HL-60 (cell line): ENCODE results near the gene PPP1R12C.

ENCODE experiments used
- CTCF ChIP-seq: IDR thresholded peaks from one replicate; pipeline ENCODE4 v1.5.1; 2011; ENCODE audit warnings: low read length, control low read depth, inconsistent platforms; ENCODE audit not compliant: insufficient read depth
- POLR2AphosphoS5 ChIP-seq: IDR thresholded peaks from 2 replicates; pipeline ENCODE4 v1.6.1; 2012; ENCODE audit warnings: low read depth
- REST ChIP-seq: IDR thresholded peaks from 2 replicates; pipeline ENCODE4 v1.6.1; 2012; ENCODE audit warnings: low read depth; ENCODE audit not compliant: insufficient replicate concordance

- no peak for TF ChIP-seq CTCF
- no peak for TF ChIP-seq REST
- no peak for TF ChIP-seq POLR2AphosphoS5
Observed at GRCh38 chr19:55083004-55083850, 34.2 kb downstream of the PPP1R12C start.
